ENCODE data around the gene FBXO4. TPM values are rescaled to one million over a fixed set of nuclear protein-coding genes. Genes with fewer than 3 reads are reported as not detected.

The FBXO4 gene
- total RNA-seq, 1 experiment from 2014 or later = 30.4 TPM

GRCh38 chr5:41891066-41891707, 33.9 kb upstream of the FBXO4 start:
- no TSS peak for BruUV-seq (replicated peaks)
- Histone ChIP-seq H3K9me3 (ENCODE audit: insufficient read depth, low read depth) (no peaks in the 10 kb centered on the region), H3F3A (ENCODE audit: insufficient read depth, low read depth) (no peaks in the 10 kb centered on the region), H3K79me2 (ENCODE audit: low read depth) (no peaks in the 10 kb centered on the region), H3K4me2 (no peak overlapping the region), H3K4me3 (no peak overlapping the region), H3K9me2 (ENCODE audit: insufficient read depth) (no peaks in the 10 kb centered on the region), H3K27me3 (ENCODE audit: insufficient read depth, low read depth) (peaks cover 6% of the 10 kb centered on the region; the same call in 1 of the 2 replicates), H4K20me1 (ENCODE audit: insufficient read depth) (no peaks in the 10 kb centered on the region), H3K4me1 (replicated peaks; ENCODE audit: insufficient read depth) (peaks cover 5% of the 10 kb centered on the region; the same call in 1 of the 2 replicates), H2AFZ (0 out of 2 replicates have a peak overlapping the region, but pooled peaks have one; percentile 10), H3K36me3 (ENCODE audit: low read depth) (no peaks in the 10 kb centered on the region), H3K27ac (no peak overlapping the region)
- intact Hi-C loops (cut with micrococcal nuclease; ENCODE audit: unreplicated experiment) = no loop called here
- TF ChIP-seq CTCF (conservative IDR thresholded peaks at IDR 0.05) (no peak), EZH2 (IDR thresholded peaks at IDR 0.05; ENCODE audit: low read depth) (no peak)
- peak in 1 of 2 experiments; percentile 66 for DNase-seq
- ChIA-PET POLR2A (ENCODE audit: unreplicated experiment) (no interaction called here), CTCF (interaction anchor here (0.6 kb wide), 1 partner anchor 293 kb away, joined by 3 read pairs; no protein-coding TSS in a partner anchor)

- H3K27me3 ChIP-seq (ENCODE audit: insufficient read depth, low read depth) = peaks cover 9% of the 10 kb centered on the region; the same call in 1 of the 2 replicates
- intact Hi-C loops (cut with micrococcal nuclease; ENCODE audit: unreplicated experiment) = no loop called here
- H3K9me3 ChIP-seq (ENCODE audit: insufficient read depth, low read depth) = no peaks in the 10 kb centered on the region
- no peak overlapping the region for H3K27ac ChIP-seq
- CTCF ChIA-PET = no interaction called here
- H3K9me2 ChIP-seq (ENCODE audit: insufficient read depth) = no peaks in the 10 kb centered on the region
- no peak for DNase-seq
- H3K4me3 ChIP-seq = no peak overlapping the region
- no peaks in the 10 kb centered on the region for H3F3A ChIP-seq (ENCODE audit: insufficient read depth, low read depth)
- no peak overlapping the region for H3K4me2 ChIP-seq
- no TSS peak for BruUV-seq (replicated peaks)
- H2AFZ ChIP-seq = no peak overlapping the region
- no peaks in the 10 kb centered on the region for H3K79me2 ChIP-seq (ENCODE audit: low read depth)
- TF ChIP-seq CTCF (conservative IDR thresholded peaks at IDR 0.05) (no peak), EZH2 (IDR thresholded peaks at IDR 0.05; ENCODE audit: low read depth) (no peak)
- no peaks in the 10 kb centered on the region for H4K20me1 ChIP-seq (ENCODE audit: insufficient read depth)
- peaks cover 5% of the 10 kb centered on the region; the same call in 1 of the 2 replicates for H3K4me1 ChIP-seq (replicated peaks; ENCODE audit: insufficient read depth)
- no peaks in the 10 kb centered on the region for H3K36me3 ChIP-seq (ENCODE audit: low read depth)
- POLR2A ChIA-PET (ENCODE audit: unreplicated experiment) = no interaction called here
These were observed 33.0 kb upstream of the FBXO4 start for GRCh38 chr5:41892031-41892430.

GRCh38 chr5:41893074-41893851, 31.8 kb upstream of the FBXO4 start:
- TF ChIP-seq EZH2 (IDR thresholded peaks at IDR 0.05; ENCODE audit: low read depth) (no peak), CTCF (conservative IDR thresholded peaks at IDR 0.05) (no peak)
- H3F3A ChIP-seq (ENCODE audit: insufficient read depth, low read depth) = no peaks in the 10 kb centered on the region
- no peaks in the 10 kb centered on the region for H4K20me1 ChIP-seq (ENCODE audit: insufficient read depth)
- H3K36me3 ChIP-seq (ENCODE audit: low read depth) = no peaks in the 10 kb centered on the region
- no peak for DNase-seq
- H3K4me2 ChIP-seq = no peak overlapping the region
- H2AFZ ChIP-seq = no peak overlapping the region
- H3K4me3 ChIP-seq = no peak overlapping the region
- intact Hi-C loops (cut with micrococcal nuclease; ENCODE audit: unreplicated experiment) = no loop called here
- H3K79me2 ChIP-seq (ENCODE audit: low read depth) = no peaks in the 10 kb centered on the region
- no peaks in the 10 kb centered on the region for H3K9me3 ChIP-seq (ENCODE audit: insufficient read depth, low read depth)
- peaks cover 5% of the 10 kb centered on the region; the same call in 1 of the 2 replicates for H3K4me1 ChIP-seq (replicated peaks; ENCODE audit: insufficient read depth)
- H3K27me3 ChIP-seq (ENCODE audit: insufficient read depth, low read depth) = peaks cover 9% of the 10 kb centered on the region; the same call in 1 of the 2 replicates
- CTCF ChIA-PET = interaction anchor here (0.5 kb wide), 1 partner anchor 998 kb away, joined by 16 read pairs; no protein-coding TSS in a partner anchor
- H3K9me2 ChIP-seq (ENCODE audit: insufficient read depth) = no peaks in the 10 kb centered on the region
- H3K27ac ChIP-seq = no peak overlapping the region
- no TSS peak for BruUV-seq (replicated peaks)
- POLR2A ChIA-PET (ENCODE audit: unreplicated experiment) = no interaction called here
